Measurements from ENCODE around the gene PCBP1. TPM values are rescaled to one million over a fixed set of nuclear protein-coding genes. Genes with fewer than 3 reads are reported as not detected.
"Not testable (repeated sequence)": the region's sequence is repeated elsewhere in the genome, so short reads cannot be mapped to it uniquely, and the experiment has no call there.

PCBP1 gene
- total and polyA plus RNA-seq, 8 donors: 9.3 to 296 (median 152) TPM

DNA sequence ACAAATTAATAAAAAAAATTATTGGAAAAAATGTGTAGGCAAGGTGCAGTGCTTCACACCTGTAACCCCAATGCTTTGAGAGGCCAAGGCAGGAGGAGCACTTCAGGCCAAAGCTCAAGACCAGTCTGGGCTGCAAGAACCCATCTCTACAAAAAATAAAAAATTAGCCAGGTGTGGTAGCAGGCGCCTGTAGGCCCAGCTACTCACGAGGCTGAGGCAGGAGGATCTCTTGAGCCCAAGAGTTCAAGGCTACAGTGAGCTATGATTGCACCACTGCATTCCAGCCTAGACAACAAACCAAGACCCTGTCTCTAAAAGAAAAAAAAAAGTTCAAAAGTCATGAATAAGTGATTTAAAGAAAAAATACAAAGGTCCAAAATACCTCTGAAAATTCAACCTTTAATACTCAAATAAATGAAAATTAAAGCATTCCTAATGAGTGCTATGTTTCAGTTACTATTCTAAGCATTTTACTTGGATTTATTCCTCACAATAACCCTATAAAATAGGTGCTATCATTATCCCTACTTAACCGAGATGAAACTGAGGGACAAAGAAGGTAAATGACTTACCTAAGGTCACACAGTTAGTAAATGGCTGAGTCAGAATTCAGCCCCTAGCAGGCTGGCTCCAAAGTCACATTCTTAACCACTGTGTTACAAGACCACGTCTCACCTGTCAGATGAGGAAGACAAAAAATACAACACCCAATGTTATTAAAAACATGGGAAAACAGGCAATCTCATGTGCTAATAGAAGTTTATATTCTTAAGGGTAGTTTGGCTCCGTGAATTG, 36.4 kb upstream of the PCBP1 start:
- intact Hi-C loops (cut with DNase I; ENCODE audit: low total_unique reads): no loop called here
- DNase-seq: no peak
- WGBS, 5 donors: 85 to 94% (median 91%) methylated on average over 5 of the region's 5 CpGs
- H3K4me1 ChIP-seq: peaks cover 0 to 3% (median 0%) of the 10 kb centered on the region in 4 donors
- no peak for TF ChIP-seq POLR2A (IDR thresholded peaks at IDR 0.05)
- no peak for TF ChIP-seq EP300 (IDR thresholded peaks at IDR 0.05)
- no peak for TF ChIP-seq POLR2AphosphoS5 (IDR thresholded peaks at IDR 0.05)
- TF ChIP-seq, protein P1, sequence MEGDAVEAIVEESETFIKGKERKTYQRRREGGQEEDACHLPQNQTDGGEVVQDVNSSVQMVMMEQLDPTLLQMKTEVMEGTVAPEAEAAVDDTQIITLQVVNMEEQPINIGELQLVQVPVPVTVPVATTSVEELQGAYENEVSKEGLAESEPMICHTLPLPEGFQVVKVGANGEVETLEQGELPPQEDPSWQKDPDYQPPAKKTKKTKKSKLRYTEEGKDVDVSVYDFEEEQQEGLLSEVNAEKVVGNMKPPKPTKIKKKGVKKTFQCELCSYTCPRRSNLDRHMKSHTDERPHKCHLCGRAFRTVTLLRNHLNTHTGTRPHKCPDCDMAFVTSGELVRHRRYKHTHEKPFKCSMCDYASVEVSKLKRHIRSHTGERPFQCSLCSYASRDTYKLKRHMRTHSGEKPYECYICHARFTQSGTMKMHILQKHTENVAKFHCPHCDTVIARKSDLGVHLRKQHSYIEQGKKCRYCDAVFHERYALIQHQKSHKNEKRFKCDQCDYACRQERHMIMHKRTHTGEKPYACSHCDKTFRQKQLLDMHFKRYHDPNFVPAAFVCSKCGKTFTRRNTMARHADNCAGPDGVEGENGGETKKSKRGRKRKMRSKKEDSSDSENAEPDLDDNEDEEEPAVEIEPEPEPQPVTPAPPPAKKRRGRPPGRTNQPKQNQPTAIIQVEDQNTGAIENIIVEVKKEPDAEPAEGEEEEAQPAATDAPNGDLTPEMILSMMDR (IDR thresholded peaks at IDR 0.05): no peak
- no peak overlapping the region for H3K27ac ChIP-seq
- H3K36me3 ChIP-seq: peaks cover 20 to 94% (median 89%) of the 10 kb centered on the region in 4 donors
- H3K4me3 ChIP-seq: no peak overlapping the region
- H3K27me3 ChIP-seq: no peaks in the 10 kb centered on the region
- no peaks in the 10 kb centered on the region for H3K9me3 ChIP-seq

- peaks cover 14 to 93% (median 90%) of the 10 kb centered on the region in 4 donors for H3K36me3 ChIP-seq
- not testable (repeated sequence) for DNase-seq, H3K9me3 ChIP-seq, H3K4me3 ChIP-seq, H3K27me3 ChIP-seq, H3K4me1 ChIP-seq, H3K27ac ChIP-seq
- intact Hi-C loops (cut with DNase I; ENCODE audit: low total_unique reads): loop anchor here (5.0 kb wide), 1 partner anchor 48 kb away; no protein-coding TSS in a partner anchor
- WGBS, 5 donors: 88 to 99% (median 98%) methylated on average over 4 of the region's 4 CpGs
These were observed 32.0 kb upstream of the PCBP1 start for GRCh38 chr2:70055259-70055658.

GRCh38 chr2:70061317-70061716, 26.0 kb upstream of the PCBP1 start:
- intact Hi-C loops (cut with DNase I; ENCODE audit: low total_unique reads): no loop called here
- Histone ChIP-seq H3K27me3 (no peaks in the 10 kb centered on the region), H3K9me3 (no peaks in the 10 kb centered on the region), H3K27ac (no peak overlapping the region), H3K4me3 (no peak overlapping the region), H3K36me3 (peaks cover 23 to 90% (median 88%) of the 10 kb centered on the region in 4 donors), H3K4me1 (no peaks in the 10 kb centered on the region)
- DNase-seq: no peak
- TF ChIP-seq EP300 (IDR thresholded peaks at IDR 0.05) (no peak), POLR2AphosphoS5 (IDR thresholded peaks at IDR 0.05) (no peak)
- TF ChIP-seq, protein P1 (IDR thresholded peaks at IDR 0.05): no peak
- 91 to 98% (median 94%) methylated on average over 2 of the region's 2 CpGs for WGBS, 5 donors

DNA sequence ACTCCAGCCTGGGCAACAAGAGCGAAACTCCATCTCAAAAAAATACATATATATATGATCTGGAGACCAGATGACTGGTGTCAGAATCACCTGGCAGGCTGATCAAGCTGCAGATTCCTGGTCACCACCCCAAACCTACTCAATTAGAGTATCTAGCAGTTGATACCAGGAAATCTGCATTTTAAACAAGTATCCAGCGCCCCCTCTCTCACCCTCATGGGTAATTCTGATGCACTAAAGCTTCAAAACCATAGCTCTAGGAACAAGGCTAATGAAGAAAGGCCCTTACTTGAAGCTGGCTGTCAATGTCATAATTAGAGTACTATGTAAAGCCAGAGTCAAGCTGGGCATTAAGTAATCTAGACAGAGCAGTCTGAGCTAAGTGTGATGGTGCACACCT, 25.0 kb upstream of the PCBP1 start:
- Histone ChIP-seq H3K9me3 (no peaks in the 10 kb centered on the region), H3K4me1 (no peaks in the 10 kb centered on the region), H3K27me3 (no peaks in the 10 kb centered on the region), H3K4me3 (no peak overlapping the region), H3K27ac (no peak overlapping the region), H3K36me3 (peaks cover 23 to 92% (median 89%) of the 10 kb centered on the region in 4 donors)
- DNase-seq: no peak
- no peak for TF ChIP-seq POLR2A (IDR thresholded peaks at IDR 0.05)
- no peak for TF ChIP-seq EP300 (IDR thresholded peaks at IDR 0.05)
- TF ChIP-seq, protein P1 (IDR thresholded peaks at IDR 0.05): no peak
- TF ChIP-seq POLR2AphosphoS5 (IDR thresholded peaks at IDR 0.05): no peak
- 89 to 97% (median 93%) methylated on average over 2 of the region's 2 CpGs for WGBS, 5 donors
- intact Hi-C loops (cut with DNase I; ENCODE audit: low total_unique reads): no loop called here

- no peak for TF ChIP-seq POLR2A (IDR thresholded peaks at IDR 0.05)
- TF ChIP-seq POLR2AphosphoS5 (IDR thresholded peaks at IDR 0.05): no peak
- TF ChIP-seq, protein P1 (IDR thresholded peaks at IDR 0.05): no peak
- no peak overlapping the region for H3K4me3 ChIP-seq
- H3K36me3 ChIP-seq: peaks cover 12 to 55% (median 46%) of the 10 kb centered on the region in 4 donors
- intact Hi-C loops (cut with DNase I; ENCODE audit: low total_unique reads): no loop called here
- peak overlapping the region in 3 of 5 donors; percentile 2 to 80 (median 70) for H3K27ac ChIP-seq
- peaks cover 9 to 41% (median 19%) of the 10 kb centered on the region in 4 donors for H3K4me1 ChIP-seq
- no peak for DNase-seq
- no peaks in the 10 kb centered on the region for H3K27me3 ChIP-seq
- 93 to 100% (median 94%) methylated on average over 3 of the region's 3 CpGs for WGBS, 5 donors
- H3K9me3 ChIP-seq: no peaks in the 10 kb centered on the region
These were observed 19.2 kb upstream of the PCBP1 start for GRCh38 chr2:70068119-70068518.
